Right lobe of liver (tissue), 6 donors: ENCODE measurements around the gene ICOSLG. TPM values are rescaled to one million over a fixed set of nuclear protein-coding genes. Genes with fewer than 3 reads are reported as not detected.
"Not testable (repeated sequence)": the region's sequence is repeated elsewhere in the genome, so short reads cannot be mapped to it uniquely, and the experiment has no call there.

Experiments used
- ATAC-seq, 4 donors: fragments of 200-7000 bp; cut with Tn5 transposase; one replicate each; pipeline ENCODE4 v1.9.1; 2020; ENCODE audit warnings: mild to moderate bottlenecking in 4 of 4, moderate library complexity in 4 of 4
- DNase-seq, 3 donors: peaks; one replicate each; pipeline ENCODE4 v3.0.0-alpha.2; 2020
- H3K27ac ChIP-seq, 3 donors: fragments of 200-600 bp; one replicate each; pipeline ENCODE4 v1.8.0; 2022
- H3K27me3 ChIP-seq, 2 donors: fragments of 200-600 bp; one replicate each; pipeline ENCODE4 v1.8.0; 2022
- H3K36me3 ChIP-seq, 4 donors: fragments of 200-600 bp; sonication (generic) in 1 of 4; one replicate each; pipeline versions ENCODE4 v1.5.1 to v1.8.0; 2017 to 2022; ENCODE audit warnings: control low read depth in 1 of 4
- H3K4me1 ChIP-seq, 4 donors: fragments of 200-600 bp; sonication (generic) in 1 of 4; one replicate each; pipeline versions ENCODE4 v1.5.1 to v1.8.0; 2017 to 2022; ENCODE audit warnings: control low read depth in 1 of 4
- H3K4me3 ChIP-seq, 3 donors: fragments of 200-600 bp; one replicate each; pipeline ENCODE4 v1.8.0; 2022
- H3K9me3 ChIP-seq, 4 donors: fragments of 200-600 bp; sonication (generic) in 1 of 4; one replicate each; pipeline versions ENCODE4 v1.5.1 to v1.8.0; 2017 to 2022; ENCODE audit warnings: control low read depth in 1 of 4
- CTCF ChIP-seq, 4 donors: fragments of 200-600 bp in 3 of 4; fragments of 450-650 bp in 1 of 4; IDR thresholded peaks; one replicate each; pipeline versions ENCODE4 v1.5.1 to v1.8.0; 2016 to 2022; ENCODE audit warnings: antibody characterized with exemption in 4 of 4, mild to moderate bottlenecking in 2 of 4
- POLR2A ChIP-seq: fragments of 450-650 bp; IDR thresholded peaks from one replicate; pipeline ENCODE4 v1.6.1; 2017; ENCODE audit warnings: antibody characterized with exemption, mild to moderate bottlenecking
- whole genome bisulfite sequencing: methylation state at CpG from one replicate; pipeline ENCODE4 v1.1.6; 2018; ENCODE audit warnings: low coverage, low lambda C conversion rate; ENCODE audit not compliant: insufficient coverage; ENCODE audit errors: missing lambda C conversion rate; 5-methylcytosine and 5-hydroxymethylcytosine counted together
- intact Hi-C, 2 donors: fragments of 100-400 bp; cut with DNase I; formaldehyde crosslinking; loops; one replicate each; pipeline versions ENCODE4 v1.11.2 to v1.14.1; 2022
- total RNA-seq, 6 experiments: library from RNA; depleted of rRNA in 2 of 6; stranded (reverse); fragments of >200 nt in 2 of 6; fragmentation: NEBNext Ultra II Directional in 3 of 6; extraction: Animal tissue kit (Norgen Biotek cat#: 25700) in 3 of 6; gene quantifications; one replicate each; pipeline versions ENCODE4 v1.1.0 to v1.2.4, GENCODE V29; 2016 to 2023
- donor health status: DM: no; HTN: yes; CAD: no.
- donor health status: DM: no; HTN: no; CAD: no.
- donor health status: DM: no; HTN: no; CAD: no.
- donor health status: DM: no; HTN: yes; CAD: no.
- donor health status: DM: no; HTN: yes; CAD: no.

Gene ICOSLG
- total RNA-seq, 6 experiments from 2014 or later: 1.1 to 2.7 (median 1.7) TPM

- Histone ChIP-seq H3K27me3 (no peaks in the 10 kb centered on the region), H3K9me3 (no peaks in the 10 kb centered on the region), H3K4me3 (no peak overlapping the region), H3K4me1 (no peaks in the 10 kb centered on the region), H3K36me3 (no peaks in the 10 kb centered on the region), H3K27ac (no peak overlapping the region)
- no peak for ATAC-seq
- peak in 1 of 3 donors; percentile 28 for DNase-seq
- no peak for TF ChIP-seq POLR2A
- TF ChIP-seq CTCF (IDR thresholded peaks at IDR 0.05): no peak
- intact Hi-C loops: no loop called here
- 80% methylated on average over 11 of the region's 22 CpGs for WGBS
These were observed 18.5 kb upstream of the ICOSLG start for GRCh38 chr21:44259082-44259705.

- no peaks in the 10 kb centered on the region for H3K36me3 ChIP-seq
These were observed 17.4 kb upstream of the ICOSLG start for GRCh38 chr21:44258056-44258725.

DNA sequence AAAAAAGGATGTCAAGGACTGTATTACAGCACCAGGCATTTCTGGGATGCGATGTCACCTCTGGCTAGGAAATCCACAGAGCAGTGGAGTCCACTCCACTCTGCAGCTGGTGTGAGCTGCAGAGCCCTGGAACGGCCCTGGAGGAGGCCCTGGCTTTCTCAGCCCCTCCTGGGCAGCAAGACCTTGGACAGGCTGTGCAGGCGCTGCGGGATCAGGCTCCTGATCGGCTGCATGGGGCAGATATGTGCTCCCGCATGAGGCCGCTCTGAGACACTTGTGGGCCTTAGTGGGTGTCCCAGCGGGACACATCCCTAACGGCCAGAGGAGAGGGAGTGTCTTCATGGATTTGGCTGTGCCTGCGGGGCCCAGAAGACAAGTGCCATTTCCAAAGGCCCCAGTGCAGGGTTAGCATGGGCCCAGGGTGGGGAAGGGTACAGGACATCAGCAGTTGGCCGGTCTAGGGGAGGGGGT is 14.8 kb upstream of the ICOSLG start:
- Histone ChIP-seq H3K9me3 (no peaks in the 10 kb centered on the region), H3K4me3 (no peak overlapping the region), H3K4me1 (no peaks in the 10 kb centered on the region), H3K36me3 (no peaks in the 10 kb centered on the region), H3K27me3 (no peaks in the 10 kb centered on the region), H3K27ac (no peak overlapping the region)
- intact Hi-C loops: no loop called here
- ATAC-seq (no peak), DNase-seq (peak in 2 of 3 donors; percentile 23)
- 87% methylated on average over 3 of the region's 11 CpGs for WGBS
- TF ChIP-seq POLR2A: no peak
- TF ChIP-seq CTCF (IDR thresholded peaks at IDR 0.05): no peak

More at GRCh38 chr21:44258056-44258725, 17.4 kb upstream of the ICOSLG start:
- Histone ChIP-seq H3K4me3 (no peak overlapping the region), H3K27ac (no peak overlapping the region), H3K4me1 (no peaks in the 10 kb centered on the region), H3K9me3 (no peaks in the 10 kb centered on the region), H3K27me3 (no peaks in the 10 kb centered on the region)
- ATAC-seq: no peak
- TF ChIP-seq POLR2A: no peak
- TF ChIP-seq CTCF (IDR thresholded peaks at IDR 0.05): no peak
- intact Hi-C loops: no loop called here
- DNase-seq: peak in 1 of 3 donors; percentile 43
- WGBS: 86% methylated on average over 26 of the region's 34 CpGs

GRCh38 chr21:44253832-44254710 is 13.3 kb upstream of the ICOSLG start:
- DNase-seq (peak in 2 of 3 donors; percentile 44 to 49), ATAC-seq (no peak)
- 64% methylated on average over 14 of the region's 29 CpGs for WGBS
- H3K36me3 ChIP-seq: no peaks in the 10 kb centered on the region
- no peaks in the 10 kb centered on the region for H3K27me3 ChIP-seq
- TF ChIP-seq POLR2A (no peak), CTCF (IDR thresholded peaks at IDR 0.05) (no peak)
- H3K9me3 ChIP-seq: no peaks in the 10 kb centered on the region
- intact Hi-C loops: no loop called here
- no peak overlapping the region for H3K4me3 ChIP-seq
- no peaks in the 10 kb centered on the region for H3K4me1 ChIP-seq
- no peak overlapping the region for H3K27ac ChIP-seq

- WGBS: no CpG with 5 or more reads among the region's 33 CpGs
- H3K4me3 ChIP-seq, intact Hi-C loops, H3K9me3 ChIP-seq, H3K27ac ChIP-seq, DNase-seq, H3K36me3 ChIP-seq, H3K27me3 ChIP-seq, H3K4me1 ChIP-seq: not testable (repeated sequence)
- peak; percentile 76 to 88 (median 81) for ATAC-seq
These were observed 8.7 kb upstream of the ICOSLG start for GRCh38 chr21:44249204-44250037.

DNA sequence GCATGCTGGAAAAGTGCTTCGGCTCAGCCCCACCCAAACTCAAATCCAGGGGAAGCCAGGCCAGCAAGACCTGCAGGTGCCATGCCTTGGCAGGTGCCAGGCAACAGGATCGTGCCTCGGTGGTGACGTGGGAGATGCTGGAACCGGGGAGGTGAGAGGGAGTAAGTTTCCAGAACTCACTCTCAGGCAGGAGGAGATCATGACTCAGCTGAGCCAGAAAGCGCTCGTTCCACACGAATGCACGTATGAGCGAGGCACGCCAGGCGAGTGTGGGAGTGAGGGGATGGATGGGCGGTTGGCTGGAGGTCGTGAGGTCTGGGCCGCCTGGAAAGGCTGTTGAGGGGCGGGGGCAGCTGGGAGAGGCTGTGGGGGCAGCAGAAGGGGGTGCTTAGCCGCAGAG is 7.2 kb upstream of the ICOSLG start:
- H3K36me3 ChIP-seq, DNase-seq, intact Hi-C loops, H3K4me1 ChIP-seq, H3K27ac ChIP-seq, H3K27me3 ChIP-seq, H3K4me3 ChIP-seq, H3K9me3 ChIP-seq, ATAC-seq: not testable (repeated sequence)
- WGBS: no CpG with 5 or more reads among the region's 17 CpGs
